T-helper 17 cell (primary cell): ENCODE measurements around the gene RRP1. TPM values are rescaled to one million over a fixed set of nuclear protein-coding genes. Genes with fewer than 3 reads are reported as not detected.
"Not testable (repeated sequence)": the region's sequence is repeated elsewhere in the genome, so short reads cannot be mapped to it uniquely, and the experiment has no call there.

Source experiments
- ATAC-seq: fragments of 150-1000 bp; cut with Tn5 transposase; 2 replicates; pipeline ENCODE4 v1.10.0; 2021; ENCODE audit warnings: mild to moderate bottlenecking, moderate library complexity
- DNase-seq, 3 donors: peaks; one replicate each; pipeline versions ENCODE4 v3.0.0 to v3.0.0-alpha.2; 2020 to 2021
- H3K9me3 ChIP-seq: one replicate; pipeline ENCODE4 v1.7.0; 2013; ENCODE audit warnings: low read length, mild to moderate bottlenecking; ENCODE audit not compliant: control insufficient read depth, poor library complexity, severe bottlenecking
- H3K27ac Mint-ChIP-seq: one replicate; pipeline ENCODE4 v1.8.0; 2022; ENCODE audit warnings: mild to moderate bottlenecking, moderate library complexity, mixed read lengths
- H3K27me3 Mint-ChIP-seq: one replicate; pipeline ENCODE4 v1.8.0; 2022; ENCODE audit warnings: mixed read lengths
- H3K36me3 Mint-ChIP-seq: one replicate; pipeline ENCODE4 v1.8.0; 2022; ENCODE audit warnings: low read depth, mixed read lengths
- H3K4me1 Mint-ChIP-seq: one replicate; pipeline ENCODE4 v1.8.0; 2022; ENCODE audit warnings: mild to moderate bottlenecking, mixed read lengths
- H3K4me3 Mint-ChIP-seq: one replicate; pipeline ENCODE4 v1.8.0; 2022; ENCODE audit warnings: mild to moderate bottlenecking, moderate library complexity, mixed read lengths
- total RNA-seq, 4 donors: library from RNA in 2 of 4; stranded (reverse) in 2 of 4; gene quantifications; one replicate each; pipeline ENCODE4 v1.2.3 and lab custom pipeline; 2022 to 2026

Gene RRP1
- total RNA-seq, 2 donors from 2014 or later = 20.5 to 23.2 TPM

DNA sequence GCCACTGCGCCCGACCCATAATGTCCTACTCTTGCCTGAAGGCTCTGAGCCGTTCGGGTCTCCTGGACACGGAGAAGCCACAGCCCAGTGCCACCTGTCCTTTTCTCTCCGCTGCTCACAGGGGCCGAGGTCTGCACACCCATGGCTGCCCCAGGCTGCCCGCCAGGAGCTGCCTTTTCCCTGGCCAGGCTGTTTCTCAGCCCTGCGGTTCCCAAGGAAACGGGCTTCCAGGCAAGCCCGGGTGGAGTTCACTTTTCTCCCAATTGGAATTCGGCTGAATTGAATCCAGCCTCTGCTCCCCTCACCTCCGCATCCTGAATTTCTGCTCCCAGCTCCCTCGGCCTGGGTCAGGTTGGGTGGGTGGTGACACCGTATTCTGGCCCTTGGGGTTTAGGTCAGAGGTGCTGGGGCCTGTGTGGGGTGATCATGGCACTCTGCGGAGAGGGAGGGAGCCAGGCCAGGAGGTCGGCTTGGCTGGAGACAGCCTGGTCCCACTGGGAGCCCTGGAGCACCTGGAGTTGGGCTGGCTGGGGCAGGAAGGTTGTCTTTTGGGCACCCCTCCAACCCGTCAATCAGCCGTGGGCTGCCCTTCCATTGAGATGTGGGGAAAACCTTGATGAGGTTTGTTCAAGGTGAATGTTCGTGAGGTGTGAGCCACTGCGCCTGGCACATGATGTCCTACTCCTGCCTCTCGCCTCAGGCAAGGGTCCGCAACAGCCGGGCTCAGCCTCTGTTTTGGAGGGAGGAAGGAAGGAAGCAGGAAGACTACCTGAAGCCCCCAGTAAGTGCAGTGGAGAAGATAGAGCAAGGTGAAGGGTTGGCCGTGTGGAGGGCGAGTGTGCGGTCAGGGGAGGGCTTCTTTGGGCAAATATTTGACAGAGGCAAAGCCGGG is 25.1 kb downstream of the RRP1 start:
- no peaks in the 10 kb centered on the region for H3K9me3 ChIP-seq
- H3K36me3 Mint-ChIP-seq = no peaks in the 10 kb centered on the region
- H3K4me1 Mint-ChIP-seq = peaks cover 13% of the 10 kb centered on the region
- H3K4me3 Mint-ChIP-seq = peak overlapping the region; percentile 69
- DNase-seq = no peak
- H3K27ac Mint-ChIP-seq = peak overlapping the region; percentile 29
- no peak for ATAC-seq
- H3K27me3 Mint-ChIP-seq = no peaks in the 10 kb centered on the region

DNA sequence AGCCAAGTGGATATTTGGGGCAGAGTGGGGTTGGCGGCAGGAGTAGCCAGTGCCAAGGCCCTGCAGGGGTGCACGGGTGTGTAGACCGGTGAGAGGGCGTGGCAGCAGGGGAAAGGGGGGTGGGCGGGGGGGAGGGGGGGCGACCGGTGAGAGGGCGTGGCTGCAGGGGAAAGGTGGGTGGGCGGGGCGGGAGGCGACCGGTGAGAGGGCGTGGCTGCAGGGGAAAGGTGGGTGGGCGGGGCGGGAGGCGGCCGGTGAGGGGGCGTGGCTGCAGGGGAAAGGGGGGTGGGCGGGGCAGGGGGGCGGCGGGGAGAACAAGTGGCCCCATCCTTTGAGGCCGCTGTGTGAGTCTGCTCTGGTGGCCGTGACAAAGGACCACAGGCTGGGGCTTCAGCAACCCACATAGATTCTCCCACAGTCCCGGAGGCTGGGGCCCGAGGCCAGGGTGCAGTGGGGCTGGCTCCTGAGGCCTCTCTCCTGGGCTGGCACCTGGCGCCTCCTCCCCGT is 25.8 kb downstream of the RRP1 start:
- no peaks in the 10 kb centered on the region for H3K27me3 Mint-ChIP-seq
- ATAC-seq = no peak
- peak overlapping the region; percentile 29 for H3K27ac Mint-ChIP-seq
- H3K9me3 ChIP-seq = no peaks in the 10 kb centered on the region
- no peak for DNase-seq
- H3K4me3 Mint-ChIP-seq = no peak overlapping the region
- no peaks in the 10 kb centered on the region for H3K36me3 Mint-ChIP-seq
- peaks cover 13% of the 10 kb centered on the region for H3K4me1 Mint-ChIP-seq

DNA sequence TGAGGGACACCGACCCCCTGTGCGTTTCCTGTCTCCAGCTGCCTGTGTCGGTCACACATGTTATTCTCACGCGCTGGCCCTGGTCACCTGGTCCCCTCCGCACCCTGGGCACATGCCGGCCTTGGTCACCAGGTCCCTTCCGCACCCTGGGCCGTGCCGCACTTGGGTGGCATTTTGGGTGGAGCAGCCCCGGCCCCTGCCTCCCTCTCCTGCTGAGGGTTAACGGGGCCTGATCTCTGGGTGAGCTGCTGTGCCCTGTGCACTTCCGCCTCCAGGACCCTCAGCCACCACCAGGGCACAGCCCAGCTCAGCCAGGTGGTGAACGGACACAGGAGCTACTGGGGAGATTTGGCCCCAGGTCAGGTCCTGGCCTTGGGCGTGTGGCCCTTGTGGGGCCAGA is 26.6 kb downstream of the RRP1 start:
- DNase-seq (no peak), ATAC-seq (no peak)
- no peaks in the 10 kb centered on the region for H3K9me3 ChIP-seq
- H3K27me3 Mint-ChIP-seq = no peaks in the 10 kb centered on the region
- no peaks in the 10 kb centered on the region for H3K36me3 Mint-ChIP-seq
- no peak overlapping the region for H3K27ac Mint-ChIP-seq
- no peak overlapping the region for H3K4me3 Mint-ChIP-seq
- H3K4me1 Mint-ChIP-seq = peaks cover 8% of the 10 kb centered on the region

DNA sequence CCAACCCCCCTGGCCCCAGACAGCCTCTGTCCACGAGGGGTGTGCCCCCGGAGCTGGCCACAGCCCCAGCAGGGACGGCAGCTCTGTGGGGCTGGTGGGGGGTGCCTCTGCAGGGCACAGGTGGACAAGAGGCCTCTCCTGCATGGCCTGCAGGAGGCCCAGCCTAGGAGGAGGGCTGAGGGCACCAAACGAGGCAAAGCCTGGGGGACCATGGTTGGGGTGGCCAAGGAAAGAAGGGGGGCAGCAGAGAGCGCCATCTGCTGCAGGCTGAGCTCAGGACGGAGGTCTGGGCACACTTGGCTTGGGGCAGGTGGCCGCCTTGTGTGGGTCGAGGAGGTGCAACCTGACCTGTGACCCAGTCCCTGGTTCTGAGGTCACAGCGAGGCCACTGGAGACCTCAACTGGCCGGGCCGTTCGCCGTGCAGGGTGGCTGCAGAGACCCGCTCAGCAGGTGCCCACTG is 27.3 kb downstream of the RRP1 start:
- H3K9me3 ChIP-seq = no peaks in the 10 kb centered on the region
- Mint-ChIP-seq H3K27ac (no peak overlapping the region), H3K27me3 (no peaks in the 10 kb centered on the region), H3K4me1 (peaks cover 8% of the 10 kb centered on the region), H3K4me3 (no peak overlapping the region), H3K36me3 (no peaks in the 10 kb centered on the region)
- ATAC-seq (no peak), DNase-seq (no peak)

DNA sequence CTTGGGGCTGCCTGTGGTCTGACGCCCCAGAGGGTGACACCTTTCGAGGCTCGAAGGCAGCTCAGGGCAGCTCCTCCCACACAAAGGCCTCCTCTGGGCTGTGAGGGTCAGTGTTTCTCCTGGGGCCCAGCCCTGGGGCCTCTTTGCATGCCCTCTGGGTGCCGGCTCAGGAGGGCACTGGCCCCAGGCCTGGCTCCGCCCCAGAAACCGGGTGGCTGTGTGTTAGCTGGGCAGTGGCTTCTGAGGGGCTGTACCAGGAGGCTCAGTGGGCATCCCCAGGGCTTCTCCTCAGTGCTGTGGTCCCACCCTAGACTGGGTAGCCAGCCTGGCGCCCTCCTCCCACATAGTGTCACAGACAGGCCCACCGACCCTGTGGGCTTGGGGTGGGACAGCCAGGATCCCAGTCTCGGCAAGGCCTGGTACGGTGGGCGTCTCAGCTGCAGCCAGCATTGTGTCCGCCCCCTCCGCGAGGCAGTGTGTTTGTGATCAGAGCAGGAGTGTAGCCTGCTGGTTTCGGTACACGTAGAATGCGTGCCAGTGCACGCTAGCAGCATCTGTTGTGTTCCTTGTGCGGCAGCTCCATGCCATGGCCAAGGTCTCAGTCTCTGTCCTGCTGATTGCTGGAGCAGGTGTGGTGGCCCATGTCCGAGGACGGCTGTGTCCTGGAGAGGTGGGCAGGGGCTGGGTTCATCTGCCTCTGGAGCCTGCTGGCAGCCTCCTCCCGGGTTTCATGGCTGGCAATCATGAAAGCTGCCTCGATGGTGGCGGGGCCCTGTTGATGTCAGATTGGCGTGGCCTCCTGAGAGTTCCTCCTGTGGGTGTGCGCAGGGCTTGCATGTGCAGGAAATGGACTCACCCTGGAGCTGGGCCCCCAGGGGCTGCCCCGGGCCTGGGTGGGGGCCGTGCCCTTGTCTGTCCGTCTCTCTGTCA is 28.0 kb downstream of the RRP1 start:
- no peak for ATAC-seq
- H3K9me3 ChIP-seq = no peaks in the 10 kb centered on the region
- H3K27ac Mint-ChIP-seq = no peak overlapping the region
- H3K4me1 Mint-ChIP-seq = peaks cover 7% of the 10 kb centered on the region
- H3K4me3 Mint-ChIP-seq = no peak overlapping the region
- no peaks in the 10 kb centered on the region for H3K27me3 Mint-ChIP-seq
- DNase-seq = no peak
- no peaks in the 10 kb centered on the region for H3K36me3 Mint-ChIP-seq

DNA sequence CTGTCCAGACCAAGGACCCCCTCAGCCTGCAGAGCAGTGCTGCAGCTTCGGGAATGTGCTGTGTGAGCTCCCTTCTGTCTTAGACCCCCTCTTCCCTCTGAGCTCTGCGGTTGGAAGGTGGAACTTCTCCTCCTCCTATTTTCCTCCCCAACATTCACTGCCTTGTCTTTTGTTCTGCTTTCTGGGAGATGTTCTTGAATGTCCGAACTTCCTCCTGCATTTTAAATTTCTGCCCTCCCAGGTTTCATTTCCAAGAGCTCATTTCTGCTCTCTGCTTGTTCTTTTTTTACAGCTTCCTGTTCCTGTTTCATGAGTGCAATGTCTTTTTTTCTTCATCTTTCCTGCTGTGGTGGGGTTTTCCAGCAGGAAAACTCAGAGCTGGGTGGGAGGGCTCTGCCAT is 29.3 kb downstream of the RRP1 start:
- H3K36me3 Mint-ChIP-seq = no peaks in the 10 kb centered on the region
- no peak overlapping the region for H3K27ac Mint-ChIP-seq
- no peaks in the 10 kb centered on the region for H3K9me3 ChIP-seq
- H3K4me3 Mint-ChIP-seq = no peak overlapping the region
- DNase-seq (no peak), ATAC-seq (no peak)
- H3K4me1 Mint-ChIP-seq = peaks cover 4% of the 10 kb centered on the region
- no peaks in the 10 kb centered on the region for H3K27me3 Mint-ChIP-seq

DNA sequence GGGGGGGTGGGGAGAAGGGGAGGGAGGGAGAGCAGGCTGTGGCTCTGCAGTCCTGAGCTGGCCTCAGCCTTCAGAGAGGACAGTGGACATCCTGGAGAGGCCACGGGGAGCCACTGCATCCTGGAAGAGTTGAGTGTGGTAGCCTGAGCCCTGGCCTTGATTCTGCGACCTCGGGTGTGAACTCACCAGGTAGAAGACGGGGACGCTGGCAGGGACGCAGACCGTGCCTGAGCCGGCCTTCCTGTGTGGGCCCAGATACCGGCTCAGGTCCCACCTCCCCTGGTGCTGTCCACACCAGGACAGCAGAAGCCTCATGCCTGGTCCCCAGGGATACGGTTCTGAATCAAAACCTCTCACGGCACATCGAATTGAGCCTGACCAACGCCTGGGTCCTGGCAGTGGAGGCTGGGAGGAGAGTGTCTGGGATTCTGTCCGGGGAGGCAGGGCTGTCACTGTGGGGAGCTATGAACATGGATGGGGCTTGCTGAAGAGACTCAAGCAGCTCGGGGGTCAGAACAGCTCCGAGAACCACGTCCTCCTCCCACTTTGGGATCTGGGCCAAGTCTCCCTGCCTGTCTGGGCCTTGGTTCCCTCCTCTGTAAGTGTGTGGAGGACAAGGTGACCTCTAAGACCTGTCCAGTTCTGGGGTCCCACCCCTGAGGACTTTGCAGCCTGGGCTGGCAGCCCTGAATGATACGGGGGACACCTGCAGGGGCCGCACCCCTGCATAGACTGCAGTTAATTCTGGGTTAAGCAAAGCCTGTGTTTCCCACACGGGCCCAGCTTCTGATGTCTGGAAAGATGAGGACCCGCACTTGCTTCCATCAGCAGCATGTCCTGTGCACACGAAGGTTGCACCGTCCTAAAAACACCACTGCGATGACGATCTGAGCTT is 30.4 kb downstream of the RRP1 start:
- H3K9me3 ChIP-seq = no peaks in the 10 kb centered on the region
- H3K36me3 Mint-ChIP-seq = no peaks in the 10 kb centered on the region
- no peak overlapping the region for H3K4me3 Mint-ChIP-seq
- no peaks in the 10 kb centered on the region for H3K27me3 Mint-ChIP-seq
- no peak overlapping the region for H3K27ac Mint-ChIP-seq
- peaks cover 2% of the 10 kb centered on the region for H3K4me1 Mint-ChIP-seq
- no peak for ATAC-seq
- DNase-seq = no peak

DNA sequence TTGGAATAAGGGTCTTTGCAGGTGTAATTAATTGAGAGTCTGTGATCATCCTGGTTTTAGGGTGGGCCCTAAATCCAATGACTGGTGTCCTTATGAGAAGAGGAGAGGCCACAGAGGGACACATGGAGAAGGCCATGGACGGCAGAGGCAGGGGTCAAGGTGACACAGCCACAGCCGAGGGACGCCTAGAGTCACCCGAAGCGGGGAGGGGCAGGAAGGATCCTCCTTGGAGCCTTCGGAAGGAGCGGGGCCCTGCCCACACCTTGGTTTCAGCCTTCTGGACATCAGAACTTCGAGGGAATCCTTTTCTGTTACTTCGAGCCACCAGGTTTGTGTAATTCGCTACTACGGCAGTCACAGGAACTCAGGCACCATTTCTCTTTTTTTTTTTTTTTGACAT is 31.1 kb downstream of the RRP1 start:
- Mint-ChIP-seq H3K27me3 (no peaks in the 10 kb centered on the region), H3K36me3 (no peaks in the 10 kb centered on the region), H3K27ac (no peak overlapping the region), H3K4me1 (no peaks in the 10 kb centered on the region), H3K4me3 (no peak overlapping the region)
- DNase-seq = no peak
- no peak for ATAC-seq
- no peaks in the 10 kb centered on the region for H3K9me3 ChIP-seq

DNA sequence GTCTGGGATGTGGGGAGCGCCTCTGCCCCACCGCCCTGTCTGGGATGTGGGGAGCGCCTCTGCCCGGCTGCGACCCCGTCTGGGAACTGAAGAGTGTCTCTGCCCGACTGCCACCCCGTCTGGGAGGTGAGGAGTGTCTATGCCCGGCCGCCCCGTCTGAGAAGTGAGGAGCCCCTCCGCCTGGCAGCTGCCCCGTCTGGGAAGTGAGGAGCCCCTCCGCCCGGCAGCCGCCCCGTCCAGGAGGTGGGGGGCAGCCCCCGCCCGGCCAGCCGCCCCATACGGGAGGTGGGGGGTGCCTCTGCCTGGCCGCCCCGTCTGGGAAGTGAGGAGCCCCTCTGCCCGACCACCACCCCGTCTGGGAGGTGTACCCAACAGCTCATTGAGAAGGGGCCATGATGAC is 32.8 kb downstream of the RRP1 start:
- not testable (repeated sequence) for H3K4me1 Mint-ChIP-seq, H3K9me3 ChIP-seq, H3K27me3 Mint-ChIP-seq, H3K36me3 Mint-ChIP-seq, DNase-seq, H3K4me3 Mint-ChIP-seq, ATAC-seq, H3K27ac Mint-ChIP-seq

DNA sequence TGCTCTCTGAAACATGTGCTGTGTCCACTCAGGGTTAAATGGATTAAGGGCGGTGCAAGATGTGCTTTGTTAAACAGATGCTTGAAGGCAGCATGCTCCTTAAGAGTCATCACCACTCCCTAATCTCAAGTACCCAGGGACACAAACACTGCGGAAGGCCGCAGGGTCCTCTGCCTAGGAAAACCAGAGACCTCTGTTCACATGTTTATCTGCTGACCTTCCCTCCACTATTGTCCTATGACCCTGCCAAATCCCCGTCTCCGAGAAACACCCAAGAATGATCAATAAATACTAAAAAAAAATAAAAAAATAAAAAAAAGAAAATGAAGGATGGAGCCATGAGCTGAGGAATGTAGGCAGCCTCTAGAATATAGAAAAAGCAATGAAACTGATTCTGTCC is 33.4 kb downstream of the RRP1 start:
- not testable (repeated sequence) for H3K4me1 Mint-ChIP-seq, H3K4me3 Mint-ChIP-seq, H3K9me3 ChIP-seq, H3K27me3 Mint-ChIP-seq, H3K27ac Mint-ChIP-seq, H3K36me3 Mint-ChIP-seq, DNase-seq, ATAC-seq

DNA sequence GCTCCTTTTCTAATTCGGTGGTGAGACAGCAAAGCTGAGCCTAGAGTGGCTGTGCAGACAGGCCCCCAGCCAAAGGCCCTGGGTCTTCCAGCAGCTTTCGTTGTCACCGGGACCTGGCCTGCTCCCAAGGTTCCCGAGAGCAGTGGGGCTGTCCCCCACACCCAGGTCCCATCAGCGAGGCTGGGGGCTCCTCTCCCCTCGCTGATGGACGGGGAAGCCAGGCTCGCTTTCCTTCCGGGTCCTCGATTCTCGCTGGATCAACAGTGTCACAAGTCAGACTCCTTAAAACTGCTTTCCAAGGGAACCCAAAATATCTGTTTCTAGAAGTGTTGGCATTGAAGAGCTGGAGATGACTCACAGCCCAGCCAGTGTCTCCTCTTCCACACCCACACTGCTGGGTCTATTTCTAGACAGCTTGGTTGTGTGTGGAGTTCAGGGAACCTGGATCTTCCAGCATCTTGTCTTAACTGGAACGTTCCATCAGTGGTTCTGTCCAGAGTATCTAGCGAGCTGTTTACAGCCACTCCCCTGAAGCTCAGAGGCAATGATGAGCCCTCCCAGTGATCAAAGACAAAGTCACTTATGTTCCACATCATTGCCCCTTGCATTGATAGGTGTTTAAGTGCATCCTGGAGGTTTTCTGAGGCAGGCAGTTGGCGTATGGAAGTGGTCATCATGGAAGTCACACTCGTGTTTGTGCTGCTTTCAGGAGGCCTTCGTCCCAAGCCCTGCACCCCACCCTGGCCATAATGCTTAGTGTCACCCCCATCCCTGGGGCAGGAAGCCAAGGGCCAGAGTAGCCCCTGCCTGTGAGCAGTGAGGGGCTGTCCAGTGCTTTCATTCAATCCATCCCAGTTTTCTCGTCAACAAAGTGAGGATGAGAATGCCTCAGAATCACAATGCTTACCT is 35.2 kb downstream of the RRP1 start:
- peaks cover 12% of the 10 kb centered on the region for H3K27me3 Mint-ChIP-seq
- H3K27ac Mint-ChIP-seq = no peak overlapping the region
- ATAC-seq (no peak), DNase-seq (no peak)
- H3K4me3 Mint-ChIP-seq = no peak overlapping the region
- H3K36me3 Mint-ChIP-seq = no peaks in the 10 kb centered on the region
- no peaks in the 10 kb centered on the region for H3K9me3 ChIP-seq
- no peaks in the 10 kb centered on the region for H3K4me1 Mint-ChIP-seq
